ENCODE measurements around the gene MATCAP1. TPM values are rescaled to one million over a fixed set of nuclear protein-coding genes. Genes with fewer than 3 reads are reported as not detected.

The MATCAP1 gene
- total RNA-seq (57.8 and 78.1 TPM in 2 replicates), polyA plus RNA-seq (47.8 and 53.7 TPM in 2 replicates)

GRCh38 chr16:67183627-67184452 is at the start of gene MATCAP1:
Gene MATCAP1, minus strand, starts transcription at chr16:67183963. Its CDS starts 3,353 bp downstream, at chr16:67180610.
- peak within 1 kb of the TSS; percentile 61 for H3K4me3 ChIP-seq
- H3K4me1 ChIP-seq (ENCODE audit: low read depth) = peaks cover 4% of the 10 kb centered on the region
- no peak for TF ChIP-seq CTCF (IDR thresholded peaks at IDR 0.05; ENCODE audit: low read depth, low read length)
- H3K9me3 ChIP-seq (ENCODE audit: low read depth) = no peaks in the 10 kb centered on the region
- H3K27me3 ChIP-seq = peaks cover 10% of the 10 kb centered on the region
- peak within 1 kb of the TSS; percentile 97 for H3K27ac ChIP-seq
- DNase-seq (ENCODE audit: low read depth in 1 of 2, low spot score in 1 of 2) = peak; percentile 97 to 99
- no peaks in the 10 kb centered on the region for H3K36me3 ChIP-seq

GRCh38 chr16:67230809-67231660 is 47.3 kb upstream of the MATCAP1 start:
- Histone ChIP-seq H3K9me3 (ENCODE audit: low read depth) (no peaks in the 10 kb centered on the region), H3K27ac (no peak overlapping the region), H3K4me1 (ENCODE audit: low read depth) (no peaks in the 10 kb centered on the region), H3K27me3 (no peaks in the 10 kb centered on the region), H3K4me3 (no peak overlapping the region), H3K36me3 (peaks cover 16% of the 10 kb centered on the region)
- no peak for DNase-seq (ENCODE audit: low read depth in 1 of 2, low spot score in 1 of 2)
- TF ChIP-seq CTCF (IDR thresholded peaks at IDR 0.05; ENCODE audit: low read depth, low read length) = no peak

GRCh38 chr16:67229906-67230808 is 46.4 kb upstream of the MATCAP1 start:
- Histone ChIP-seq H3K4me1 (ENCODE audit: low read depth) (no peaks in the 10 kb centered on the region), H3K4me3 (no peak overlapping the region), H3K36me3 (peaks cover 16% of the 10 kb centered on the region), H3K27ac (no peak overlapping the region), H3K27me3 (no peaks in the 10 kb centered on the region), H3K9me3 (ENCODE audit: low read depth) (no peaks in the 10 kb centered on the region)
- TF ChIP-seq CTCF (IDR thresholded peaks at IDR 0.05; ENCODE audit: low read depth, low read length) = no peak
- no peak for DNase-seq (ENCODE audit: low read depth in 1 of 2, low spot score in 1 of 2)

GRCh38 chr16:67228905-67229304 is 45.1 kb upstream of the MATCAP1 start:
- H3K4me1 ChIP-seq (ENCODE audit: low read depth) = no peaks in the 10 kb centered on the region
- peaks cover 16% of the 10 kb centered on the region for H3K36me3 ChIP-seq
- no peak overlapping the region for H3K27ac ChIP-seq
- H3K27me3 ChIP-seq = no peaks in the 10 kb centered on the region
- DNase-seq (ENCODE audit: low read depth in 1 of 2, low spot score in 1 of 2) = no peak
- H3K9me3 ChIP-seq (ENCODE audit: low read depth) = no peaks in the 10 kb centered on the region
- no peak overlapping the region for H3K4me3 ChIP-seq
- no peak for TF ChIP-seq CTCF (IDR thresholded peaks at IDR 0.05; ENCODE audit: low read depth, low read length)

All from cardiac muscle cell (in vitro differentiated cells and primary cell).